Neural crest cell (in vitro differentiated cells): Measurements from ENCODE around the gene TGFB3. TPM values are rescaled to one million over a fixed set of nuclear protein-coding genes. Genes with fewer than 3 reads are reported as not detected.
"Not testable (repeated sequence)": the region's sequence is repeated elsewhere in the genome, so short reads cannot be mapped to it uniquely, and the experiment has no call there.

ENCODE experiments used
- DNase-seq: peaks from one replicate; pipeline ENCODE4 v3.0.0; 2021; ENCODE audit warnings: low read depth, mixed read lengths, low spot score
- H3K27ac Mint-ChIP-seq: one replicate; pipeline ENCODE4 v1.8.0; 2021; ENCODE audit warnings: mild to moderate bottlenecking, mixed read lengths; ENCODE audit not compliant: unreplicated experiment
- H3K27me3 Mint-ChIP-seq: 2 replicates; pipeline ENCODE4 v1.8.0; 2021; ENCODE audit warnings: low read depth, mild to moderate bottlenecking, mixed read lengths
- H3K36me3 Mint-ChIP-seq: 2 replicates; pipeline ENCODE4 v1.8.0; 2021; ENCODE audit warnings: low read depth, mild to moderate bottlenecking, mixed read lengths
- H3K4me1 Mint-ChIP-seq: 2 replicates; pipeline ENCODE4 v1.8.0; 2021; ENCODE audit warnings: mixed read lengths
- H3K4me3 Mint-ChIP-seq: one replicate; pipeline ENCODE4 v1.8.0; 2021; ENCODE audit warnings: mild to moderate bottlenecking, mixed read lengths
- H3K9me3 Mint-ChIP-seq: 2 replicates; pipeline ENCODE4 v1.8.0; 2021; ENCODE audit warnings: mixed read lengths
- CTCF ChIP-seq: fragments of 200-600 bp; sonication (generic); conservative IDR thresholded peaks from 2 replicates; pipeline ENCODE4 v1.5.0; 2021; ENCODE audit warnings: antibody characterized with exemption, mild to moderate bottlenecking
- total RNA-seq: library from RNA; stranded (reverse); gene quantifications from 2 replicates; pipeline ENCODE4 v1.2.1, GENCODE V29; 2021

TGFB3 gene
- total RNA-seq, 1 donor from 2014 or later, result 4.6 TPM

GRCh38 chr14:76015668-76016067 lies 33.9 kb upstream of the TGFB3 start:
- peak overlapping the region; percentile 45 for H3K27ac Mint-ChIP-seq
- H3K36me3 Mint-ChIP-seq, result peaks cover 64% of the 10 kb centered on the region
- no peak overlapping the region for H3K4me3 Mint-ChIP-seq
- H3K4me1 Mint-ChIP-seq, result peaks cover 15% of the 10 kb centered on the region
- no peak for TF ChIP-seq CTCF
- peaks cover 14% of the 10 kb centered on the region for H3K9me3 Mint-ChIP-seq
- no peak for DNase-seq
- no peaks in the 10 kb centered on the region for H3K27me3 Mint-ChIP-seq

- no peak for DNase-seq
- Mint-ChIP-seq H3K4me3 (no peak overlapping the region), H3K27me3 (no peaks in the 10 kb centered on the region), H3K36me3 (peaks cover 59% of the 10 kb centered on the region), H3K27ac (no peak overlapping the region), H3K4me1 (peaks cover 15% of the 10 kb centered on the region), H3K9me3 (peaks cover 11% of the 10 kb centered on the region)
- no peak for TF ChIP-seq CTCF
Measured at GRCh38 chr14:76015191-76015590, 33.4 kb upstream of the TGFB3 start.

GRCh38 chr14:76012354-76012753 lies 30.6 kb upstream of the TGFB3 start:
- Mint-ChIP-seq H3K9me3 (no peaks in the 10 kb centered on the region), H3K27me3 (no peaks in the 10 kb centered on the region), H3K36me3 (peaks cover 37% of the 10 kb centered on the region), H3K4me1 (peaks cover 15% of the 10 kb centered on the region), H3K4me3 (no peak overlapping the region), H3K27ac (peak overlapping the region; percentile 92)
- TF ChIP-seq CTCF, result no peak
- DNase-seq, result no peak

- Mint-ChIP-seq H3K27ac (no peak overlapping the region), H3K9me3 (no peaks in the 10 kb centered on the region), H3K4me1 (peaks cover 15% of the 10 kb centered on the region), H3K36me3 (peaks cover 32% of the 10 kb centered on the region), H3K27me3 (no peaks in the 10 kb centered on the region), H3K4me3 (no peak overlapping the region)
- no peak for TF ChIP-seq CTCF
- no peak for DNase-seq
Measured at GRCh38 chr14:76011930-76012329, 30.1 kb upstream of the TGFB3 start.

GRCh38 chr14:76009627-76010026 lies 27.8 kb upstream of the TGFB3 start:
- Mint-ChIP-seq H3K4me1 (peaks cover 15% of the 10 kb centered on the region), H3K36me3 (peaks cover 33% of the 10 kb centered on the region)
- not testable (repeated sequence) for DNase-seq, H3K4me3 Mint-ChIP-seq, H3K27ac Mint-ChIP-seq, H3K27me3 Mint-ChIP-seq, H3K9me3 Mint-ChIP-seq

- TF ChIP-seq CTCF, result no peak
- no peak overlapping the region for H3K27ac Mint-ChIP-seq
- H3K4me1 Mint-ChIP-seq, result peaks cover 15% of the 10 kb centered on the region
- H3K36me3 Mint-ChIP-seq, result peaks cover 36% of the 10 kb centered on the region
- DNase-seq, result no peak
- H3K9me3 Mint-ChIP-seq, result peaks cover 5% of the 10 kb centered on the region
- H3K4me3 Mint-ChIP-seq, result no peak overlapping the region
- no peaks in the 10 kb centered on the region for H3K27me3 Mint-ChIP-seq
Measured at GRCh38 chr14:76007852-76008251, 26.1 kb upstream of the TGFB3 start.
